ENCODE results near the gene RANGAP1.

Gene RANGAP1

GRCh38 chr22:41254230-41254629, 31.8 kb downstream of the RANGAP1 start:
- in situ Hi-C loops (cut with HindIII; ENCODE audit: low sequenced_read_pairs), result no loop called here

GRCh38 chr22:41252365-41252764, 33.6 kb downstream of the RANGAP1 start:
- in situ Hi-C loops (cut with HindIII; ENCODE audit: low sequenced_read_pairs), result no loop called here
- H3K4me3 ChIP-seq (ENCODE audit: low read depth, low read length), result no peak overlapping the region
- no peak for TF ChIP-seq CTCF (IDR thresholded peaks at IDR 0.05; ENCODE audit: low read depth, low read length, missing control alignments)
- DNase-seq (ENCODE audit: low read depth), result no peak

More at GRCh38 chr22:41254230-41254629, 31.8 kb downstream of the RANGAP1 start:
- H3K4me3 ChIP-seq (ENCODE audit: low read depth, low read length), result no peak overlapping the region
- no peak for DNase-seq (ENCODE audit: low read depth)
- TF ChIP-seq CTCF (IDR thresholded peaks at IDR 0.05; ENCODE audit: low read depth, low read length, missing control alignments), result no peak

GRCh38 chr22:41250127-41250526, 35.9 kb downstream of the RANGAP1 start:
- DNase-seq (ENCODE audit: low read depth), result no peak
- TF ChIP-seq CTCF (IDR thresholded peaks at IDR 0.05; ENCODE audit: low read depth, low read length, missing control alignments), result no peak
- no peak overlapping the region for H3K4me3 ChIP-seq (ENCODE audit: low read depth, low read length)
- in situ Hi-C loops (cut with HindIII; ENCODE audit: low sequenced_read_pairs), result no loop called here

GRCh38 chr22:41249442-41249841, 36.5 kb downstream of the RANGAP1 start:
- DNase-seq (ENCODE audit: low read depth), result no peak
- in situ Hi-C loops (cut with HindIII; ENCODE audit: low sequenced_read_pairs), result no loop called here
- H3K4me3 ChIP-seq (ENCODE audit: low read depth, low read length), result no peak overlapping the region
- no peak for TF ChIP-seq CTCF (IDR thresholded peaks at IDR 0.05; ENCODE audit: low read depth, low read length, missing control alignments)

- DNase-seq (ENCODE audit: low read depth), result no peak
- in situ Hi-C loops (cut with HindIII; ENCODE audit: low sequenced_read_pairs), result no loop called here
- no peak overlapping the region for H3K4me3 ChIP-seq (ENCODE audit: low read depth, low read length)
- TF ChIP-seq CTCF (IDR thresholded peaks at IDR 0.05; ENCODE audit: low read depth, low read length, missing control alignments), result no peak
Measured at GRCh38 chr22:41248758-41249157, 37.2 kb downstream of the RANGAP1 start.

- no peak for DNase-seq (ENCODE audit: low read depth)
- in situ Hi-C loops (cut with HindIII; ENCODE audit: low sequenced_read_pairs), result no loop called here
- TF ChIP-seq CTCF (IDR thresholded peaks at IDR 0.05; ENCODE audit: low read depth, low read length, missing control alignments), result no peak
- H3K4me3 ChIP-seq (ENCODE audit: low read depth, low read length), result no peak overlapping the region
Measured at GRCh38 chr22:41248314-41248713, 37.7 kb downstream of the RANGAP1 start.

- no peak for TF ChIP-seq CTCF (IDR thresholded peaks at IDR 0.05; ENCODE audit: low read depth, low read length, missing control alignments)
- in situ Hi-C loops (cut with HindIII; ENCODE audit: low sequenced_read_pairs), result no loop called here
- no peak for DNase-seq (ENCODE audit: low read depth)
- H3K4me3 ChIP-seq (ENCODE audit: low read depth, low read length), result no peak overlapping the region
Measured at GRCh38 chr22:41247703-41248102, 38.3 kb downstream of the RANGAP1 start.
